HG02610 (cell line): ENCODE data around the gene YKT6.

Experiments
- ATAC-seq: cut with Tn5 transposase; IDR thresholded peaks from one replicate; pipeline ENCODE4 v1.9.1; 2021; ENCODE audit warnings: mild to moderate bottlenecking, moderate library complexity; ENCODE audit not compliant: unreplicated experiment

YKT6 gene

DNA sequence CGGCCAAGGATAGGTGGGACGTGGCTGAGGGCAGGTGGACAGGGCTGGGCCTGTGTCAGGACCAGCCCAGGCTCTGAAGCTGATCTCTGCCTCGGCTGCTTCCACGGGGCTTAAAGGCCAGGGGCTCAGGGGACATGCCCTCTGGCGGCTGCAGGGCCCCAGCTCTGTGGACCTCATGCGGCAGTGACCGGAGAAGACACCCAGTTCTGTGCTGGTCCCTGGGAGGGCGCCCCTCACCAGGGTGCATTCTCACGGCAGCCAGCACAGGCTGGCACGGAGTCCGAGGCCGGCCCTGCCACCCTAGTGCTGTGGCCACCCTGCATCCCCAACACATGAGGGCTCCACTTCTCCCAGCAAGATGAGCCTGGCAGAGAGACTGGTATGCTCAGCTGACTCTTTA, 30.3 kb downstream of the YKT6 start:
- ATAC-seq, result no peak

DNA sequence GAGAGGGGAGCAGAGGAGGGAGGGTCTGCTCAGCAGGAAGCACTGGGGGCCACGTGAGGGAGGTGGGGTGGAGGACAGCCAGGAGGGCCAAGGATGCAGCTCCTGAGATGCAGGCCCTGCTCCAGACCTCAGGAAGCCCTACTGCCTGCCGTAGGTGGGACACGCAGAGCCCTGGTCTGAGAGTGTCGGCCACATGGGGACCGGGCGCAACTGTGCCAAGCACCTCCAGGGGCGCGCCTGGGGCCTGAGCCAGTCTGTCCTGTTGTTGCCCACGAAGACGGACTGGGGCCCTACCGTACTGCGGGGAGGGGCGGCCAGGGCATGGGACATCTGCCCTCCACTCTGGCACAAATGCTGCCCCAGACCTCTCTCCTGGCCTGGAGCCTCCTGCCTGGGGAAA, 31.6 kb downstream of the YKT6 start:
- no peak for ATAC-seq

DNA sequence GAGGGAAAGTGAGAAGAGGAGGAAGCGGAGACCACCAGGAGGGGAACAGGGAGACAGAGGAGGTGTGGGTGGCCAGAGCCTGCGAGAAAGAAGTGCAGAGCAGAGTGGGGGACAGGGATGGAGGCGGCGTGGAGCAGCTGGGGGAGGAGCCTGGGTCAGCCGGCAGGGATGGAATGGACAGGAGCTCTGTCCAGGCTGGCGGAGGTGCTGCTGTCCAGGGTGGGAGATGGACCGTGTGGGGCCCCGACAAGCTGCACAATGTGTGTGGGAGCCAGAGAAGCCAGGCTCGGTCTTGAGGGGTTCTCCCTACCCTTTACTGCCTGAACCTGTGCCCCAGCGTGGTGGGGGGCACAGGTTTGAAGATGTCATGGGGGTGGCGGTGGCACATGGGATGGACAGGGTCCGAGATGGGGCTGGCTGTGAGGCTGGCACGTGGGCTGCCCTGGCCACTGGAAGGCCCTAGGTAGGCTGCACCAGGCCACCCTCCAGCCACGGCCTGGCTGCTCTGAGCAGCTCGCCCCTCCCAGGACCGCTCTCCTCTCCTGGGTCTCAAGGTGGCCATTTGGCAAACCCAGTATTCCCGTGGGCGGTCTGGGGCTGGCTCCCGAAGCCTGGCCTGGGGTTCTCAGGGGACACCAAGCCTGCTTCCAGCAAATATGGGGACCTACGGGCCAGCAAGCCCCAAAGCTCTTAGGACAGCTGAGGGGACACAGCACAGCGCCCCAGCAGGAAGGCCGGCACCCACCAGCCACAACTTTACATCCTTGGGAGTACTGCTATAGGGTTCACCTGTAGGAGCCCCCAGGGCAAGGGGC, 32.3 kb downstream of the YKT6 start:
- no peak for ATAC-seq

DNA sequence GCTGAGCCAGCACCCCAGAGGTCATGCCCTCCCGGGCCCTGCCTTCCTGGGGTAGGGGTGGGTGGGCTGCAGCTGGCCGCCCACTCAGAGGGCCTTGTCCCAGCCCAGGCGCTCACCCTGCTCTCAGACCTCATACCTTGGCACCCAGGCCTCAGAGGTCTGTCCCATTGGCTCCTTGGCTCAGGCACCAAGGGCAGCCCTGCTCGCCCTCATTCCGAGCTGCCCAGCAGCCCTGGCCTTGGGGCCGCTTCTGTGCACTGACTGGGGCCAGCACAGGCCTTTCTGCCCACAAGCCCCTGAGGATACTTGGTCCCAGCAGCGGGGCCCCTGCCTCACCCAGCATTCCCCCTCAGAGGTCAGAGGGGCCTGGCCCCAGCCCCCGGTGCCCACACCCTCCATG, 34.3 kb downstream of the YKT6 start:
- no peak for ATAC-seq

DNA sequence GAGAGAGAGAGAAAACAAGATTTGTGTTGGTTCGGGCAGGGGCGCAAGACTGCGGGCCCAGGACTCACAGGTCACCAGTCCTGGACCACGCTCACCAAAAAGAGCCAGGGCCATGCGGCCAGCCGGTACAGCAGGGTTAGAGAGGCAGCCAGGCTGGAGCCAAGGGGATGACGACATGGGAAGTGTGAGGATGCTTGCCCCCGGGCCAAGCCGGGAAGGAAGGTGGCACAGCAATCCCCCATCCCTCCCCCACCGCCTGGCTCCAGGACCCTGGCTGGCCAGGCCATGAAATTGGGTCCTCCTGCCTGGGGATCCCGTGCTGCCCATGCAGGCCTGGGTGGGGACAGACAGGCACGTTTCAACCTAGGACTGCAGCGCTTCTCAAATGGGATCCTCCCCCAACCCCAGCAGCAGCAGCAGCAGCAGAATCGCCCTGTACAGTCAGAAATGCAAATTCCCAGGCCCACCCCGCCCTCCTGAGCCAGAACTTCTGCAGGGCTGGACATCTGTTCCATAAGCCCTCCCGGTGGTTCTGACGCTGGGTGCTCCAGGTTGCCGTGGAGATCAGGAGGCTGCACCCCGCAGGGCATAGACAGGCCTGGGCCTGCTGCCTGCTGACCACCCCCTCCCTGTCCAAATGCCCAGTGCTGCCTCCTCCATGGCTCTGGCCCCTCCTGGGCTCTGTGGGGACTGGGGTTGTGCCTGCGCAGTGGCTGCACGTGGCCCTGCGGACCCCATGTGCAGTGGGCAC, 35.0 kb downstream of the YKT6 start:
- no peak for ATAC-seq

DNA sequence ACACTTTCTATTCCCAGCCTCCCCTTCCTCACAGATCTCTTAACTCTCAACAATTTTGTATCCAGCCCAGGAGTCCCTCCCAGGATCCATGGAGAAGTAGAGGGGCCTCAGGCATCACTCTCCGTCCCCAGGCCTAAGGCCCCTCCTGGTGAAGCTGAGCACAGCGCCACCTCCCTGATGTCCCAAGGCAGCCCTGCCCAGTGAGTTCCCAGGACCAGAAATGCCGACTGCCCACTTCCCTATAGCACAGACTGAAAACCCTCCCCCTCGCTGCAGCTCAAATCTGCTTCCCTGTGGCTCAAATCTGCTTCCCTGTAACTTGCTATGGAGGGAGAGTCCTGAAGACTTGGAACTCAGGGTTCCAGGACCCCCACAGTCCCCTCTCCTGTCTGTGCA, 35.6 kb downstream of the YKT6 start:
- no peak for ATAC-seq

DNA sequence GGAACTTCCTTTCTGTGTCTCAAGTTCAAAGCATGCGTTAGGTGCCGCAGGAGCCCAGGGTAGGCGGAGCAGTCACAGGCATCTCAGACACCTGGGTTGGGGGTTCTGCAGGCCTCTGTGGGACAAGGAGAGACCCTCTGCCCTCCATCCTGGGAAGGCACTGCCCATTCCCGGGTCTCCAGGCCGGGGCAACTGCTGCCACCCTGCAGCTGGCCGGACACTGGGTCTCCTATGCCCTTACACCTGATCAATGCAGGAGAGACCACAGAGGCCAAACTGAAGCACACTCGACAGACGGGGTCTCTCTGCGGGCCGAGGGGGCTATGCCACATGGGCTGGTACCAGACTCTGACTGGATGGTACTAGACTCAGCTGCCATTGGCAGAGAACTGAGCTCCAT, 36.9 kb downstream of the YKT6 start:
- no peak for ATAC-seq

DNA sequence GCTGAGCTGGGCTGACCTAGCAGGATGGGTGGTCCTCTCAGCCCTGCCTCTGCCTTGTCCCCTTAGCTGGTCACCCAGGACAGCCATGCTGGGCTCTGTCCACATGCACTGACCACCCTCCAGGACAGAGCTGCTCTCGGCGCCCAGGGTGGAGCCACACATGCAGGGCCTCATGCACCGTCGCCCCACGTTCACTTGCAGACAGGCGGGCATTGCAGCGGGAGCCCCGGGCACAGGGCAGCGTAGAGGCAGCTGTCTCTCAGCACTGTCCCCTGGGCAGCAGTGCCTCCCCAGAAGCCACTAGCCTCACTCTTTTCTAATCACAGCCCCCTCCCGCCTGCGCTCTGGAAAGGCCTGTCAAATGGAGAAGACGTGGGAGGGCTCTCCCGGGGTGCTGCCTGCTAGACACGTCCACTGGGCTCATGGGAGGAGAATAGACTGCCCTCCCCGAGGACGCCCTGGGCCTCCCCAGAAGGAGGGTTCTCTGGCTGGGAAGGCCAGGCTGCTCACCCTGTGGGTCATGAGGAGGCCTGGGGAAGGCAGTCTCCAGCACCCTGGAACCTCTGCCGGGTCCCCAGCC, 37.4 kb downstream of the YKT6 start:
- ATAC-seq, result no peak

DNA sequence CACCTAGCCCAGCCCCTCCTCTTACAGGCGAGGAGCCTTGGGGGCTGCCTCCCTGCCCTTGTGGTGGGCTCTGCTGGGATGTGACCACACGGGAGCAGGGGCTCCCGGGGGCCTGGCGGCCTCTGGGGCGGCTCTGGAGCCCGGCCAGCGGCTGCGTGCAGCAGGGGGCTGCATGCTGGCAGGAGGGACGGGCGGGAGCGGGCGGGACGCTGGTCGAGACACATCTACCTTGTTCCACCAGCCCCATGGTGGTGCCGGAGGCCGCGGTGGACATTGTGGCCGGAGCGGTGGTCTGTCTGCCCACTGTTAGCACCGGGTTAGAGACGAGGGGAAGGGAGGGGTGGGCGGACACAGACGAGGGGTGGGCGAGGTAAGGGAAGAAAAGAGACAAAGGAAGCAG, 38.6 kb downstream of the YKT6 start:
- ATAC-seq, result no peak

DNA sequence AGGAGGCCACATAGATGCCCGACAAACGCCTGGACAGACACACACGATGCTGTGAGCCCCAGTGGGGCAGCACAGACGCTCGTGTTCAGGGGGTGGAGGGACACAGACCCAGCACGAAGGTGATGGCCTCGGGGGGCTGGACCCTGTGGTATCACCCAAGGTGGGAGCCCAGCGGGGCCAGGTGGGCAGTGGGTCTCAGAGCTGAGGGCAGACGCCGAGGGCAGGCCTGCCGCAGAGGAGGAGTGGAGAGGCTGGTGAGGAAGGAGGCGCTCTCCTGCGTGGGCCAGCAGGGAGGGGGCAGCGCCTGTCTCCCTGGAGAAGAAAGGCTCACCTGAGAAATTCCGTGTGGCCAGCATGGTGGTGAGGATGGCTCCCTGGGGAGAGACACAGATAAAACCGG, 39.6 kb downstream of the YKT6 start:
- ATAC-seq, result no peak

DNA sequence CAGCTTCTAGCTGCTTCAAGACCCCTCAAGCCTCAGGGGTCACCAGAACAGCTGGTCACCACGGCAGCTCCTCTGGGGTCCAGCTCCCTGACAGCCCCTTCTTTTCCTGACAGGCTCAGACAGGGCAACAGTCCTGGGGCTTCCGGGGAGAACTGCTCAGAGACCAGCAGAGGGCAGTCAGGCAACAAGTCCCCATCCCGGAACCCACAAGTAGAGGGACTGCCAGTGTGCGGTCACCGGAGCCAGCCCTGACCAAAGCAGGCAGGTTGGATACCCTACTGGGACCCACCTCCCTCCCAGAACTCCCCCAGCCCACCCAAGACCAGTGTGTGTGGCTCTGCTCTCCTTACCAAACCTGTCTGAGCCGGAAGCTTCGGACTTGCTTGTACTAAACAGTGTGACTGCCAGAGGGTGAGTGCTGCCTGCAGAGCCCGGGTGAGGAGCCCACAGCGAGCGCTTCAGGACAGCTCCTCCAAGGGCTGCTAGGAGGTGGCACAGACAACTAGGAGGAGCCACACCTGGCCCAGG, 40.3 kb downstream of the YKT6 start:
- peak; percentile 72 for ATAC-seq

DNA sequence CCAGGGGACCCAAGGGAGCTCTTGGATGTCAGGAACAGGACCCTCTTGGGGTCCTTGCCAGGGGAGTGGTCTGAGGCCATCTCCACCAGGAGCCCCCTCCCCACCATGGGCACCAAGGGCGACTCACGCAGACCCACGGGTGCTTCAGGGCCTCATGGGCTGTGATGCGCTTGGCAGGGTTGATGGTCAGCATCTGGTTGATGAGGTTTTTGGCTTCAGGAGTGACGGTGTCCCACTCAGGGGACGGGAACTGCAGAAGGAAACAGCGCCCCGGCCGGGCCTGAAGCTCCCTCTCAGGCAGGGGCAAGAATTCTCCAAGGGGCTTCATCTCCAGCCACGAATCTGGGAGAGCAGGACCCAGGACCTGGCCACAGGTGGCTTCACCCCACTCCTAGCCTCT, 41.3 kb downstream of the YKT6 start:
- no peak for ATAC-seq

DNA sequence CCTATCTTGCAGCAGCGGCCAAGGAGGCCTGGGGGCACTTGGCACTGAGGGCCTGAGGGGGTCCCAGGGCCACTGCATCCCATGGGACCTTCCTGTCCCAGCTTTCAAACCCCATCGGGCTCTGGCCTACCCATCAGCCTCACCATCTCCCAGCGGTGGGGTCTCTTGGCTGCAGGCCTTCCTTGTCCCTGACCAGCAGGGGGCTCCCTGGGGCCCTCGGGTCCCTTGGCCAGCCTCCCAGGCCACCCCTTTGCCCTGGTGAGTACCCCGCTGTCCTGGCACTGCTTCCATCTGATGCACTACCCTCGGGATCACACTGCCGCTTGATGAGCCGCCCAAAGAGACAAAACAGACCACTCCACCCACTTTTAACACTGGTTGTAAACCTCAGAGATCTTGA, 43.5 kb downstream of the YKT6 start:
- no peak for ATAC-seq

DNA sequence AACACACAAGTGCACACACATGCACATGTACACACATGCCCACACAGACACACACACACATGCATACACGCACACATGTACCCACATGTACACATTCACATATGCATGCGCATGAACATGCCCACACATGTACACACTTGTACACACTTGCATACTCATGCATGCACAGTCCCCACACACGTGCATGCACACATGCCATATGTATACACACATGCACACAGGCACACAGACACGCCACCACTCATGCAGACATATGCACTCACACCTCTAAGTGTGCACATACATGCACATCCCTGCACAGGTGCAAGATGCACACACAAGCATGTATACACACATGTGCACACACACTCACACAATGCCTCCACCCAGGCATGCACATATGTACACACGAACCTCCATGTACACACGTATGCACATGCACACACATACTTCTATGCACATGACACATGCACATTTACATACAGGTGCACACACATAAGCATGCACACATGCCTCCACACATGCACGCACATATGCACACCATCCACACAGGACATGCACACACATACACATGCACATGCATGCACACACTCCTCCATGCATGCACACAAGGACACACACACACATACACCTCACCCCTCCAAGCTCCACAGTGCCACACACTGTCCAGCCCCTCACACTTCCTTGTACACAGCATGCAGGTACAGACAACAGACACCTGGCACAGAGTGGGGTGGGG, 45.8 kb downstream of the YKT6 start:
- no peak for ATAC-seq

DNA sequence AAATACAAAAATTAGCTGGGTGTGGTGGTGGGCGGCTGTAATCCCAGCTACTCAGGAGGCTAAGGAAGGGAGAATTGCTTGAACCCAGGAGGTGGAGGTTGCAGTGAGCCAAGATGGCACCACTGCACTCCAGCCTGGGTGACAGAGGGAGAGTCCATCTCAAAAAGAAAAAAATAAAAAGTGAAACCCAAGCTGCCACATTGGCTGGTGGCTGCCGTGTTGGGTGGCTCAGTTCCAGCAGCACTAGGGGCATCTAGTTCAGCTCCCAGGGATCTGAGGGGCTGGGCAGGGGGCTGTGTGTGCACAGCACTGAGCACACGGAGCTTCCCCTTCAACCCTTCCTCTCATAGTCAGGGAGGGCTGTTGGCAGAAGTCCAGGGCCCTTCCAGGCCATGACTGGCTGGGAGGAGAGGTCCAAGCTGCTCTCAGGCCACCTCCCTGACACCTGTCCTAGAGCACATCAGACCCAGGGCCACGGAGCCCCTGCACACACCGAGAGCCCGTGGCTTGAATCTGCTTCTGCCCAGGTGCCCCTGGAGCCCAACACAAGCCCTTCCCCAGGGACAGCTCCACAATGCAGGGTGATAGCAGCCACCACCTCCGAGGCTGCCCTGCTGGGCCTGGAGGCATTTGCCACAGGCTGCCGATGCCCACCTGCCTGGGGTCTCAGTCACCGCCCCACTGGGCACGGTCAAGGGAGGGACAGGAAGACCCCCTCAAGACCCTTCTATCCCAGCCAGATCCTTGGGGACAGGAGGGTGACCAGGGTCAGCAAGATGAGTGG, 47.3 kb downstream of the YKT6 start:
- no peak for ATAC-seq

DNA sequence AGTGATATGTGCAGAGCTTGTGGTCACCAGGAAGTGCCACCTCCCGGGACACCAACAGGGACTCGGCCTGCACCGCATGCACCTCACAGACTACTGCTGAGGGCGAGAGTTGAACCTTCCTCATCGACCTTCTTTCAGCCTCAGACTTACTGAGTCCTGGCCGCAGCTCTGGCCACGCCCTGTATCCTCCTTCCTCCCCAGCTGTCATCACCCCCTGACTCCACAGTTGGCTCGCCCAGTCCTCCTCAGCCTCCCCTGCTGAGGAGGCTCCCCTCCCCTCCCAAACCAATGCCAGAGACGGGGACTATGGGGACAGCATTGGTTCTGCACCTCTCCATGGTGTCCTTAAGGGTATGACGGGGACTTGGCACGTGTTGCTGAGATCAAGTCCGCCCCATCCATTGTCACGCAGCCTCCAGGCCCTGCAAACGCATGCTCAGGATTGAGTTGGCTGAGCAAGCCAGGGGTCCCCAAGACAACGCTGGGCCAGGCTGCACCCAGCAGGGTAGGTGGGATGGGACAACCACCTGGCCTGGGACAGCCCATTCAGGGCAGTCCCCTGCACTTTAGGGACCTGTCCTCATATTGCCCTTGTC, 49.0 kb downstream of the YKT6 start:
- ATAC-seq, result no peak

DNA sequence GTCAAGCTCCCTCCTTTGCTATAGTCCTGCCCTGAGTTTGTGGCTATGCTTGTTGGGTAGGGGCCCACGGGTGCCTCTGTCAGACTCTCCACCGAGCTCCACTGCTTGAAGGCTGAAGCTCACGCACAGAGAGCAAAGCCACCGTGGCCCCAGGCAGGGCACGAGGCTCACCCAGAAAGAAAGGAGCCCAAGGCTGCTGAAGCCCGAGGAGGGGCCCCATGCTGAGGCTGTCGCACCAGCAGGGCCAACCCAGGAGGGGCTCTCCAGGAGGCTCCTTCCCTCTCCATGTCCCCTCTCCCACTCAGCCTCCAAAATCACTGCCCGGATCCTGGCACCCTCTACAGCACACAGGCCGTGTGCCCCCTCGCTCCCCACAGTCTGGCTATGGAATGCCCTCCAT, 50.5 kb downstream of the YKT6 start:
- ATAC-seq, result no peak

DNA sequence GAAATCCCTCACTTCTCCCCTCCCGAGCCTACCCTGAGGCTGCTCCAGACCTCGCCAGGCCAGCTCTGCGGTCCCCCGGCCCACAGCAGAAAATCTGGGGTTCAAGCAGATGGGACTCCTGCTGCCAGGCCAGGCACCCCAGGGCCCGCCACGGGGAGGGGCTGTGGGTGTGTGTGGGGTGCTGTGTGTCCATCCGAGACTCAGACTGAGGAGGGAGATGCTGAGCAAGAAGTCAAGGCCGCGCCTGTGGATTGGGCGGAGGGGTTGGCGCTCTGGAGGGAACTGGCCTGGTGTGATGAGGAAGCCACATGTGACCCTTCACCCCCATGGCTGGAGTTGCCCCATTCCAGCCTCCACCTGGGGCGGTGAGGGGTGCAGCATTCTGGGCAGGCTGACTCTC, 51.1 kb downstream of the YKT6 start:
- ATAC-seq, result no peak

DNA sequence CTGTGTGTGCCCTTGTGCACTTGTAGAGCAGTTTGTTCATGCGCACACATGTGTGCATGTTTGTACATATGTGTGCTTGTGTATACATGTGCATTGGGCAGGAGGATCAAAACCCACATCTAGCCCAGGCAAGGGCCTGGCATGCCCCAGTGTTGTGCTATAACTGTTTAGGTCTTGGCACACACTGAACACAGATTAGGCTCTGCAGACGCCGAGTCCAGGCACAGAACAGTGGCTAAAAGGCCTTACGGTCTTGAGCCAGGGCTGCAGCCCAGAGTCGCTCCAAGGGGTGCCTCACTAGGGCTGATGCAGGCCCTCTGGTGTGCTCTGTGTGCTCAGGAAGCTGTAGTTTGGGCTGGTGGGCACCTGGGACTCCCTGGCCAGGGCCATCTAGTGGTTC, 55.7 kb downstream of the YKT6 start:
- ATAC-seq, result no peak

DNA sequence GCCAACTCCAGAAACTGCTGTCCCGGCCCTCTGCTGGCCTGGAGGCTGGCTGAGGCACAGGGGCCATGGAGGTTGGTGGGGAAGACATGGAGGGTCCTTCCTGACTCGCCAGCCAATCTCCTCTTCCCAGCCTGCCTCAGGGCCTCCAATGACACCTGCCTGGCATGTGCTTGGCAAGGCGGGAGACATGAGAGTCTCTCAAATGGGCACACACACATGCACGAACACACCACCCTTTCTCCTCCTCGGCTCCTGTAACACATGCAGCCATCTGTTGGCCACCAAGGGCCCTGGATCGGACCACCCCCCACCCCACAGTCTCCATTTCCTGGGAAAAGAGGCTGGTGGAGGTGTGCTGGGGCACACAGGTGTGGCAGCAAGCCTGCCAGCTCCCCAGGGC, 56.4 kb downstream of the YKT6 start:
- no peak for ATAC-seq
